Esophagus muscularis mucosa (tissue), 4 donors: Measurements from ENCODE around the gene NPS. TPM values are rescaled to one million over a fixed set of nuclear protein-coding genes. Genes with fewer than 3 reads are reported as not detected.

Source experiments
- DNase-seq: peaks from one replicate; pipeline ENCODE4 v3.0.0-alpha.2; 2017; ENCODE audit errors: extremely low spot score
- H3K27ac ChIP-seq, 4 donors: fragments of 200-600 bp; sonication (generic); replicated peaks in 1 of 4; 1 replicate in 3 of 4; 2 replicates in 1 of 4; pipeline ENCODE4 v1.5.1; 2016 to 2019; ENCODE audit warnings: mild to moderate bottlenecking in 1 of 4
- H3K27me3 ChIP-seq, 4 donors: fragments of 200-600 bp; sonication (generic); one replicate each; pipeline versions ENCODE4 v1.5.1 to v1.6.0; 2016 to 2019
- H3K36me3 ChIP-seq, 4 donors: fragments of 200-600 bp; sonication (generic); one replicate each; pipeline ENCODE4 v1.5.1; 2016 to 2019
- H3K4me1 ChIP-seq, 4 donors: fragments of 200-600 bp; sonication (generic); one replicate each; pipeline ENCODE4 v1.5.1; 2016 to 2019
- H3K4me3 ChIP-seq, 4 donors: fragments of 200-600 bp; sonication (generic); 1 replicate in 2 of 4; 2 replicates in 2 of 4; pipeline ENCODE4 v1.5.1; 2016 to 2019; ENCODE audit warnings: mild to moderate bottlenecking in 4 of 4, moderate library complexity in 1 of 4
- H3K9me3 ChIP-seq, 4 donors: fragments of 200-600 bp; sonication (generic); 1 replicate in 3 of 4; 2 replicates in 1 of 4; pipeline ENCODE4 v1.5.1; 2016 to 2019
- EP300 ChIP-seq: sonication (generic); formaldehyde crosslinking; IDR thresholded peaks from one replicate; pipeline ENCODE4 v1.6.1; 2017; ENCODE audit warnings: antibody characterized with exemption
- POLR2A ChIP-seq: fragments of 450-650 bp; IDR thresholded peaks from one replicate; pipeline ENCODE4 v1.6.1; 2017; ENCODE audit warnings: antibody characterized with exemption, moderate library complexity, mild to moderate bottlenecking, low read depth
- POLR2AphosphoS5 ChIP-seq, 2 donors: sonication (generic); formaldehyde crosslinking; IDR thresholded peaks; one replicate each; pipeline ENCODE4 v1.6.1; 2017; ENCODE audit warnings: antibody characterized with exemption in 2 of 2
- WGBS: methylation state at CpG from one replicate; pipeline ENCODE4 v1.1.5; 2018; 5-methylcytosine and 5-hydroxymethylcytosine counted together
- intact Hi-C: fragments of 100-400 bp; cut with DNase I; formaldehyde crosslinking; loops from one replicate; pipeline ENCODE4 v1.15.1; 2023
- total RNA-seq, 4 donors: library from RNA; depleted of rRNA; stranded (reverse); fragments of >200 nt; gene quantifications; one replicate each; pipeline versions ENCODE4 v1.1.0 to v1.2.1, GENCODE V29; 2016
- TF ChIP-seq, protein P1 (sequence below), 3 experiments: fragments of 200-600 bp in 2 of 3; fragments of 450-650 bp in 1 of 3; sonication (generic) in 2 of 3; IDR thresholded peaks; one replicate each; pipeline ENCODE4 v1.5.1; 2017 to 2019; ENCODE audit warnings: antibody characterized with exemption in 3 of 3, mild to moderate bottlenecking in 2 of 3, moderate library complexity in 1 of 3

The NPS gene
- total RNA-seq, 4 donors from 2014 or later = not detected

- peak; percentile 91 for DNase-seq
- Histone ChIP-seq H3K27me3 (peaks cover 0 to 8% (median 0%) of the 10 kb centered on the region in 4 donors), H3K36me3 (no peaks in the 10 kb centered on the region), H3K27ac (no peak overlapping the region), H3K4me1 (no peaks in the 10 kb centered on the region), H3K9me3 (no peaks in the 10 kb centered on the region), H3K4me3 (no peak overlapping the region)
- TF ChIP-seq EP300 = no peak
- no peak for TF ChIP-seq POLR2A
- TF ChIP-seq, protein P1, sequence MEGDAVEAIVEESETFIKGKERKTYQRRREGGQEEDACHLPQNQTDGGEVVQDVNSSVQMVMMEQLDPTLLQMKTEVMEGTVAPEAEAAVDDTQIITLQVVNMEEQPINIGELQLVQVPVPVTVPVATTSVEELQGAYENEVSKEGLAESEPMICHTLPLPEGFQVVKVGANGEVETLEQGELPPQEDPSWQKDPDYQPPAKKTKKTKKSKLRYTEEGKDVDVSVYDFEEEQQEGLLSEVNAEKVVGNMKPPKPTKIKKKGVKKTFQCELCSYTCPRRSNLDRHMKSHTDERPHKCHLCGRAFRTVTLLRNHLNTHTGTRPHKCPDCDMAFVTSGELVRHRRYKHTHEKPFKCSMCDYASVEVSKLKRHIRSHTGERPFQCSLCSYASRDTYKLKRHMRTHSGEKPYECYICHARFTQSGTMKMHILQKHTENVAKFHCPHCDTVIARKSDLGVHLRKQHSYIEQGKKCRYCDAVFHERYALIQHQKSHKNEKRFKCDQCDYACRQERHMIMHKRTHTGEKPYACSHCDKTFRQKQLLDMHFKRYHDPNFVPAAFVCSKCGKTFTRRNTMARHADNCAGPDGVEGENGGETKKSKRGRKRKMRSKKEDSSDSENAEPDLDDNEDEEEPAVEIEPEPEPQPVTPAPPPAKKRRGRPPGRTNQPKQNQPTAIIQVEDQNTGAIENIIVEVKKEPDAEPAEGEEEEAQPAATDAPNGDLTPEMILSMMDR (IDR thresholded peaks at IDR 0.05) = no peak
- no peak for TF ChIP-seq POLR2AphosphoS5 (IDR thresholded peaks at IDR 0.05)
- intact Hi-C loops = no loop called here
- 48% methylated on average over 8 of the region's 8 CpGs for WGBS
Observed at GRCh38 chr10:127527891-127528290, 21.2 kb upstream of the NPS start.

DNA sequence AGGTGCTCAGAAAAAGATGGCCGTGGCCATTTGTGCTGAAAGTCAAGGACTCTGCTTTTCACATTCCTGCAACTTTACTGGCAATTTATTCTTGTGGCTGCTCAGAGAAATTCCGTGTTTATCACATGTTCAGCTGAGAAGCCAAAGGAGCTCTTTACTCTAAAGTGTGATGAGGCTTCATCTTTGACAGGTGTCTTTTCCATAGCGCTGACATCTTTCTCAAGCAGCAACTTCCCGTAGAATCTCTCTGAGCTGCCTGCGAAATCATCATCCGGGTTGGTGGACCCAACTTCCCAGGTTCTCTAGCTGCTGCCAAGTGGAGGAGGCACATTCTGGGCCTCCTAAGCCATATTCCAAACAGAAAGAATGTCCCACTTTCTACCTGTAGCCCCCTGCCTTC is 16.9 kb upstream of the NPS start:
- H3K9me3 ChIP-seq = no peaks in the 10 kb centered on the region
- intact Hi-C loops = no loop called here
- 96% methylated on average over 6 of the region's 6 CpGs for WGBS

DNA sequence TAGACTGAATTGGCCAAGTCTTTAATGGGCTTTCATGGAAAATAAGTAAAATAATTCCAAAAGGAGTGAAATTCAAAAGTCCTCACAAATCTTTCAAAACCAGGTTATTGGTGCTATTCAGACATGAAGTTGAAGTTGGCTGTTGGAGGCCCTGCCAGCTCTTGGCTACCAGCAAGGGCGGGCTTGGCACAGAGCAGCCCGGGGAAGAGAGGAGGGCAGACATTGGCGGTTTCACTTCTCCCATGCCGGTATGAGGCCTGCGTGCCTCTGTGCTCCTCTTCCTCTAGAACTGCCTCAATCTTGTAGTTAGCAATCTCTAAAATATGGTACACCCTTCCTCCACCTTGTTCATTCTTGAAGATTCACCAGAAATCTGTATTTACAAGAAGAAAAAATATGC is 16.4 kb upstream of the NPS start:
- no peaks in the 10 kb centered on the region for H3K9me3 ChIP-seq
- DNase-seq = no peak
- no peaks in the 10 kb centered on the region for H3K4me1 ChIP-seq
- 70% methylated on average over 5 of the region's 5 CpGs for WGBS
- intact Hi-C loops = no loop called here
- no peak overlapping the region for H3K27ac ChIP-seq
- H3K36me3 ChIP-seq = no peaks in the 10 kb centered on the region
- H3K27me3 ChIP-seq = peaks cover 0 to 8% (median 0%) of the 10 kb centered on the region in 4 donors
- no peak for TF ChIP-seq POLR2AphosphoS5 (IDR thresholded peaks at IDR 0.05)
- no peak for TF ChIP-seq EP300
- TF ChIP-seq POLR2A = no peak
- TF ChIP-seq, protein P1 (IDR thresholded peaks at IDR 0.05) = no peak
- no peak overlapping the region for H3K4me3 ChIP-seq

More for the DNA sequence above, 16.9 kb upstream of the NPS start:
- Histone ChIP-seq H3K4me3 (no peak overlapping the region), H3K36me3 (no peaks in the 10 kb centered on the region), H3K27me3 (peaks cover 0 to 8% (median 0%) of the 10 kb centered on the region in 4 donors), H3K27ac (no peak overlapping the region), H3K4me1 (no peaks in the 10 kb centered on the region)
- TF ChIP-seq EP300 (no peak), POLR2A (no peak), POLR2AphosphoS5 (IDR thresholded peaks at IDR 0.05) (no peak)
- TF ChIP-seq, protein P1 (IDR thresholded peaks at IDR 0.05) = no peak
- DNase-seq = no peak

GRCh38 chr10:127534074-127534473 is 15.0 kb upstream of the NPS start:
- 75% methylated on average over 6 of the region's 6 CpGs for WGBS
- peaks cover 0 to 8% (median 0%) of the 10 kb centered on the region in 4 donors for H3K27me3 ChIP-seq
- H3K27ac ChIP-seq = no peak overlapping the region
- H3K9me3 ChIP-seq = no peaks in the 10 kb centered on the region
- no peak for DNase-seq
- intact Hi-C loops = no loop called here
- no peaks in the 10 kb centered on the region for H3K4me1 ChIP-seq
- H3K36me3 ChIP-seq = no peaks in the 10 kb centered on the region
- TF ChIP-seq POLR2AphosphoS5 (IDR thresholded peaks at IDR 0.05) (no peak), EP300 (no peak), POLR2A (no peak)
- TF ChIP-seq, protein P1 (IDR thresholded peaks at IDR 0.05) = no peak
- no peak overlapping the region for H3K4me3 ChIP-seq

DNA sequence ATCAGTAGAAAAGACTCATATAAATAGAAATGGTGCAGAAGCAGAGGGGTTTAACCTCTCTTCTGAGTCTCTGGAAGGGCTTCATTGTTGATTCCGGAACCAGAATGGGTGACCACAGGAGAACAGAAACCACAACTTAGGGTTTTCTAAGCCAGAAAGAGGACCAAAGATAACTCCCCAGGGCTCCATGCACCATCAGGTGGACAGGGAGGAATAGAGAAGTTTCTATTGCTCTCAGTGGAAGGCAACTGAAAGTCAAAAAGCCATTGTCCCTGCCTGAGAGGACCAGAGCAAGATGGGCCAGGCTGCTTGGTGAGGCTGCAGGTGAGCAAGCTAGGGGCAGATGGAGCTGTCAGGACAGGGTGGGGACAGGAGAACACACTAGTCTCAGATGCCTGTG is 14.6 kb upstream of the NPS start:
- Histone ChIP-seq H3K27me3 (peaks cover 0 to 8% (median 0%) of the 10 kb centered on the region in 4 donors), H3K36me3 (no peaks in the 10 kb centered on the region), H3K9me3 (no peaks in the 10 kb centered on the region), H3K27ac (no peak overlapping the region), H3K4me3 (no peak overlapping the region), H3K4me1 (no peaks in the 10 kb centered on the region)
- intact Hi-C loops = no loop called here
- 100% methylated on average over 1 of the region's 1 CpG for WGBS
- peak; percentile 80 for DNase-seq
- no peak for TF ChIP-seq POLR2AphosphoS5 (IDR thresholded peaks at IDR 0.05)
- TF ChIP-seq POLR2A = no peak
- TF ChIP-seq, protein P1 (IDR thresholded peaks at IDR 0.05) = no peak
- TF ChIP-seq EP300 = no peak
